ENCODE data around the gene DSE. TPM values are rescaled to one million over a fixed set of nuclear protein-coding genes. Genes with fewer than 3 reads are reported as not detected.

Gene DSE
- total RNA-seq, 4 donors from 2014 or later = 3.8 to 16.7 (median 9.2) TPM

- DNase-seq = no peak
- TF ChIP-seq EP300 (IDR thresholded peaks at IDR 0.05; ENCODE audit: low read depth) = no peak
- no peak for TF ChIP-seq POLR2AphosphoS5 (IDR thresholded peaks at IDR 0.05)
- TF ChIP-seq CTCF (IDR thresholded peaks at IDR 0.05) = no peak
- no peak for TF ChIP-seq POLR2A (IDR thresholded peaks at IDR 0.05)
- Histone ChIP-seq H3K4me1 (peaks cover 0 to 9% (median 3%) of the 10 kb centered on the region in 4 donors), H3K4me3 (no peak overlapping the region), H3K9me3 (no peaks in the 10 kb centered on the region), H3K36me3 (no peaks in the 10 kb centered on the region), H3K27ac (no peak overlapping the region), H3K27me3 (no peaks in the 10 kb centered on the region)
- 96% methylated on average over 1 of the region's 1 CpG; no CpG with 5 or more reads in 1 of the 2 donors for WGBS, 2 donors (ENCODE audit: low coverage in 1 of 2)
- in situ Hi-C loops (cut with MboI; ENCODE audit: low pct_ligation_motif_present in 1 of 4, low pct_unique_long_range_greater_than_20kb in 1 of 4, low sequenced_read_pairs in 3 of 4) (no loop called here), intact Hi-C loops (cut with DNase I; ENCODE audit: low total_unique reads) (no loop called here)
Observed at GRCh38 chr6:116444575-116444974, 73.8 kb downstream of the DSE start.

DNA sequence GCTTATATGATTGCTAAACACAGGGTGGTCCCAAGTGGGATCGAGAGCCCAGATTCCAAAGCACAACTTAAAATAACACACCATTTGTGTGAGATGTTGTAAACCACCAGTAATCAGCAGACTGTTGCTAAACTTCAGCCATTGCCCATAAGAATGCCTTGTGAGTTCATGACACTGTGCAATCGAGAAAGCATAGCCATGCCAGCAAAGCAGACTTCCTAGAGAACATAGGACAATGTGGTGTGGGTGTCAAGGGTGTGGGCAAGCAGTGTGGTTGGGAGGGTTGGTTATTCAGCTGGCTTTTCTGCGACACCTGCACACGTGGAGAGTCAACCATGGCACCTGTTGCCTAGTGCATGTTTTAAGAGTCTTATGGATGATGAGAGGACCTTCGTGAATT, 74.4 kb downstream of the DSE start:
- 41 to 45% methylated on average over 3 to 5 of the region's 5 CpGs for WGBS, 2 donors (ENCODE audit: low coverage in 1 of 2)
- Histone ChIP-seq H3K27me3 (no peaks in the 10 kb centered on the region), H3K27ac (no peak overlapping the region), H3K9me3 (no peaks in the 10 kb centered on the region), H3K4me1 (peaks cover 0 to 9% (median 3%) of the 10 kb centered on the region in 4 donors), H3K36me3 (no peaks in the 10 kb centered on the region), H3K4me3 (no peak overlapping the region)
- no peak for DNase-seq
- in situ Hi-C loops (cut with MboI; ENCODE audit: low pct_ligation_motif_present in 1 of 4, low pct_unique_long_range_greater_than_20kb in 1 of 4, low sequenced_read_pairs in 3 of 4) (no loop called here), intact Hi-C loops (cut with DNase I; ENCODE audit: low total_unique reads) (no loop called here)
- TF ChIP-seq POLR2A (IDR thresholded peaks at IDR 0.05) (no peak), POLR2AphosphoS5 (IDR thresholded peaks at IDR 0.05) (no peak), CTCF (IDR thresholded peaks at IDR 0.05) (no peak), EP300 (IDR thresholded peaks at IDR 0.05; ENCODE audit: low read depth) (no peak)

GRCh38 chr6:116446399-116446798, 75.7 kb downstream of the DSE start:
- intact Hi-C loops (cut with DNase I; ENCODE audit: low total_unique reads) = no loop called here
- no peaks in the 10 kb centered on the region for H3K9me3 ChIP-seq
- in situ Hi-C loops (cut with MboI; ENCODE audit: low pct_ligation_motif_present in 1 of 4, low pct_unique_long_range_greater_than_20kb in 1 of 4, low sequenced_read_pairs in 3 of 4) = no loop called here
- WGBS, 2 donors (ENCODE audit: low coverage in 1 of 2) = 17 to 35% methylated on average over 1 of the region's 1 CpG
- no peaks in the 10 kb centered on the region for H3K27me3 ChIP-seq
- no peak overlapping the region for H3K27ac ChIP-seq
- H3K4me1 ChIP-seq = peaks cover 0 to 9% (median 3%) of the 10 kb centered on the region in 4 donors
- H3K4me3 ChIP-seq = no peak overlapping the region
- no peak for DNase-seq
- TF ChIP-seq EP300 (IDR thresholded peaks at IDR 0.05; ENCODE audit: low read depth) = no peak
- H3K36me3 ChIP-seq = no peaks in the 10 kb centered on the region

DNA sequence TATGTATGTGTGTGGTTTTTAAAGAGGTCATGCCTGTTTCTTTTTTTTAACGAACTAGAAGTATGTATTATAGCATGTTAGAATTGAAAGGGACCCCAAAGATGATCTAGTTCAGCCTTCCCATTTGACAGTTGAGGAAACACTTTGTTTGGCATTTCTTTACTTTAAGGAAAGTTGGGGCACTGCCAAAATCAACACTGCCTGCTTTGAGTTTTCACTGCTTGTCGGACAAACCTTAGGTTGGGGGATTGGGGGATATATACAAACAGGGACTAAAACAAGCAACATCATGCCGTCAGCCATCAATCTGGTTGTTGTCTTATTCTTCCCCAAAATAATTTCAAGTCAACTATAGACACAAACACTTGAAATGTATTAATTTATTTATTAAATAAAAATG, 76.3 kb downstream of the DSE start:
- no peaks in the 10 kb centered on the region for H3K36me3 ChIP-seq
- H3K27me3 ChIP-seq = no peaks in the 10 kb centered on the region
- no peak for DNase-seq
- no peak overlapping the region for H3K4me3 ChIP-seq
- H3K9me3 ChIP-seq = no peaks in the 10 kb centered on the region
- TF ChIP-seq POLR2A (IDR thresholded peaks at IDR 0.05) (no peak), EP300 (IDR thresholded peaks at IDR 0.05; ENCODE audit: low read depth) (no peak), CTCF (IDR thresholded peaks at IDR 0.05) (no peak), POLR2AphosphoS5 (IDR thresholded peaks at IDR 0.05) (no peak)
- in situ Hi-C loops (cut with MboI; ENCODE audit: low pct_ligation_motif_present in 1 of 4, low pct_unique_long_range_greater_than_20kb in 1 of 4, low sequenced_read_pairs in 3 of 4) (no loop called here), intact Hi-C loops (cut with DNase I; ENCODE audit: low total_unique reads) (no loop called here)
- H3K4me1 ChIP-seq = peaks cover 0 to 9% (median 3%) of the 10 kb centered on the region in 4 donors
- 36 to 55% methylated on average over 1 to 3 of the region's 3 CpGs for WGBS, 2 donors (ENCODE audit: low coverage in 1 of 2)
- no peak overlapping the region for H3K27ac ChIP-seq

DNA sequence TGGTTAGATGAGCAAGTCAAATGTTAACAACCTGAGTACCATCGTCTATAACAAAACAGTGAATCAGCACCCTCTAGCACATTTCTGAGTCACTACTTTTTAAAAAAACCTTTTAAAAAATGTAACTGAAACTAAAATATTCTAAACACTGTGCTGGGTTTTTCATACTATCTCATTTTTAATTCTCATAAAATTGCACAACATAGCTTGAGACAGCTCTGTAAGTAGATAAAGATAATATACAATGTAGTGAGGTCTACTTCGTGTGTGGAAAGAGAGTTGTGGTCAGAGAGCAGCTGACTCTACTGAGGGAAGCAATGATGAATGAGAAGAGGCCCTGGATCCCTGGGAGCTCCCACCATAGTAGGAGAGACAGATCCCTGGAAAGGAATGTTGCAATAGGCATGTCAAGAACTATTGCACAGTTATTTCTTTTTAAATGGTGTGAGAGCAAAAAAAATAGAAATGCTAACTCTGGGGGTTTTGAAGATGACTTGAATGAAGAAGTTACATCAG, 76.8 kb downstream of the DSE start:
- intact Hi-C loops (cut with DNase I; ENCODE audit: low total_unique reads) = no loop called here
- in situ Hi-C loops (cut with MboI; ENCODE audit: low pct_ligation_motif_present in 1 of 4, low pct_unique_long_range_greater_than_20kb in 1 of 4, low sequenced_read_pairs in 3 of 4) = no loop called here
- 16 to 20% methylated on average over 2 of the region's 2 CpGs for WGBS, 2 donors (ENCODE audit: low coverage in 1 of 2)

More for the DNA sequence above, 76.8 kb downstream of the DSE start:
- Histone ChIP-seq H3K27me3 (no peaks in the 10 kb centered on the region), H3K4me1 (peaks cover 0 to 9% (median 3%) of the 10 kb centered on the region in 4 donors), H3K27ac (no peak overlapping the region), H3K36me3 (no peaks in the 10 kb centered on the region), H3K4me3 (no peak overlapping the region), H3K9me3 (no peaks in the 10 kb centered on the region)
- DNase-seq = no peak
- TF ChIP-seq EP300 (IDR thresholded peaks at IDR 0.05; ENCODE audit: low read depth) (no peak), POLR2AphosphoS5 (IDR thresholded peaks at IDR 0.05) (no peak), CTCF (IDR thresholded peaks at IDR 0.05) (no peak), POLR2A (IDR thresholded peaks at IDR 0.05) (no peak)
